Mesodermal cell (in vitro differentiated cells): ENCODE results near the gene FUOM.

Source experiments
- H3K27ac ChIP-seq: 2 replicates; pipeline ENCODE4 v1.7.0; 2013; ENCODE audit warnings: mild to moderate bottlenecking, low read depth, low read length, moderate library complexity; ENCODE audit not compliant: severe bottlenecking
- H3K36me3 ChIP-seq: 2 replicates; pipeline ENCODE4 v1.7.1; 2013; ENCODE audit warnings: mild to moderate bottlenecking, low read length, moderate library complexity; ENCODE audit not compliant: control insufficient read depth, insufficient read depth
- H3K4me1 ChIP-seq: one replicate; pipeline ENCODE4 v1.7.1; 2013; ENCODE audit warnings: mild to moderate bottlenecking, low read length; ENCODE audit not compliant: insufficient read depth, control insufficient read depth, poor library complexity, severe bottlenecking
- H3K4me3 ChIP-seq: 2 replicates; pipeline ENCODE4 v1.7.0; 2013; ENCODE audit warnings: low read length, control low read depth, mild to moderate bottlenecking; ENCODE audit not compliant: insufficient read depth, poor library complexity, severe bottlenecking; ENCODE audit errors: extremely low read depth
- H3K9me3 ChIP-seq: 2 replicates; pipeline ENCODE4 v1.7.1; 2013; ENCODE audit warnings: mild to moderate bottlenecking, low read length, moderate library complexity; ENCODE audit not compliant: control insufficient read depth
- WGBS, 2 experiments: methylation state at CpG; one replicate each; pipeline ENCODE4 v1.1.5; 2013; ENCODE audit warnings: missing lambda C conversion rate in 2 of 2; ENCODE audit not compliant: insufficient coverage in 2 of 2; 5-methylcytosine and 5-hydroxymethylcytosine counted together

FUOM gene

DNA sequence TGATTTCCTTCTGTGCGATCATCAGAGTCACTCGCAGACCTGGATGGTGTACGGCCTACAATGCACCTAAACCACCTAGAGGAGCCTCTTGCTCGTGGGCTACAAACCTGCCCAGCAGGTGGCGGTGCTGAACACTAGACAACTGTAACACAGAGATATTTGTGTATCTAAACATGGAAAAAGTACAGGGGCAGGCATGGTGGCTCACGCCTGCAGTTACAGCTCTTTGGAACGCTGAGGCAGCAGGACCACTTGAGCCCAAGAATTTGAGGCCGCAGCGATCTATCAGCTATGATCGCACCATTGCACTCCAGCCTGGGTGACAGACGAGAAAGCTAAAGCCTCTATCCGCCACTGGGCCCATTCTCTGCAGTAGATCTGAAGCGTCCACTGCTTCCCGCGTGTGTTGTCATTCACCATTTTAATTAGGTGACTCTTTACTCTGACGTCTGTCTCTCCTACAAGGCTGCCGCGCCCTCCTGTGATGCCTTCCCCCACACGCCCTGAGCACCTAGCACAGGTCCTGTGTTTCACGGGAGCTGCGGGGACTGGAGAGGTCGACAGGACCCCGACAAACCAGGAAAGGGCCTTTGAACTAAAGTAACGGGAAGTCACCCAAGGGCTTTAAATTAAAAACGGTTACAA, 49.9 kb downstream of the FUOM start:
- WGBS, 2 experiments: 6 to 10% methylated on average over 20 to 22 of the region's 25 CpGs
- Histone ChIP-seq H3K4me1 (peaks cover 2% of the 10 kb centered on the region), H3K36me3 (peaks cover 34% of the 10 kb centered on the region), H3K9me3 (no peaks in the 10 kb centered on the region), H3K4me3 (peak overlapping the region; percentile 87), H3K27ac (peak overlapping the region; percentile 96)

DNA sequence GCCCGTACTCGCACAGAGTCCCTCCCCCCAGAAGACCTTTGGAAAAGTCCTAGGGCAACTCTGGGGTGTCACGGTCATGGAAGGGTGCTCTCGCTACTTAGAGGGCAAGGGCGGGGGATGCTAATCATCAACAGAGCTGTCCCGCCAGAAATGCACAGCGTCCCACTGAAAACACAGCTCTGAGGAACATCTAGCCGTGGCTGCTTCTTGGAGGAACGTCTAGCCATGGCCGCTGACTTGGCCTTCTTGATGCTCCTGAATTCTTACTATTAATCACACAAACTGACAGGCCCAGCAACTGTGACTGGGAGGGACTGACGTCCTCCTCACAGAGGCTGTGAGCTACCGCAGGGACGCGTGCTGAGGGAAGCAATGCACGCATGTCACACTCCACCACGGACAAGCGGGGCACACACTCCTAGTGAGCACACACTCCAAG, 50.9 kb downstream of the FUOM start:
- H3K4me1 ChIP-seq: peaks cover 2% of the 10 kb centered on the region
- H3K4me3 ChIP-seq: no peak overlapping the region
- H3K36me3 ChIP-seq: peaks cover 37% of the 10 kb centered on the region
- WGBS, 2 experiments: 95 to 98% methylated on average over 16 to 17 of the region's 17 CpGs
- no peak overlapping the region for H3K27ac ChIP-seq
- H3K9me3 ChIP-seq: no peaks in the 10 kb centered on the region

DNA sequence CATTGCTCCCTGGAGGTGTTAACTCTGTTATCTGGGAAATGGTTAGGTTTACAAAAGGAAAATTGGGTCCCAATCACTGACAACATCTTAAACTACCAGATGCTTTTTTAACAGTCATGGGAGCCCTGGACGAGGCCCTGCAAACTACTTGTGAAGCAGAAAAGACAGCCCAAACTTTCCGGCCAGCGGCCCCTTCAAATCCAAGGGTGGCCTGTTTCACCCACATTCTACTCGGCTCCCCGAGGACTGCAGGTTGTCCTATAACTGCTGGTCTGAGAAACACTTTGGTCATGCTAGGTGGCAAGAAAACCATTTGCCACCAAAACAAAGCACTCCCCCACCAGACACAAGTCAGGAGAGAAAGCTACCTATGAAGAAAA, 51.7 kb downstream of the FUOM start:
- H3K9me3 ChIP-seq: no peaks in the 10 kb centered on the region
- H3K36me3 ChIP-seq: peaks cover 44% of the 10 kb centered on the region
- no peak overlapping the region for H3K4me3 ChIP-seq

More for the DNA sequence above, 51.7 kb downstream of the FUOM start:
- Histone ChIP-seq H3K4me1 (peaks cover 2% of the 10 kb centered on the region), H3K27ac (no peak overlapping the region)
- 90 to 95% methylated on average over 3 to 5 of the region's 5 CpGs for WGBS, 2 experiments
